ENCODE measurements around the gene CEBPG.

GRCh38 chr19:33377586-33378475, 4.3 kb downstream of the CEBPG start:
- no peak for TF ChIP-seq EZH2 (IDR thresholded peaks at IDR 0.05; ENCODE audit: borderline replicate concordance, low read length)
- TF ChIP-seq CTCF (conservative IDR thresholded peaks at IDR 0.05 in 1 of 2, IDR thresholded peaks at IDR 0.05 in 1 of 2; ENCODE audit: extremely low read depth in 1 of 2, insufficient read depth in 1 of 2, low read depth in 1 of 2, low read length in 2 of 2): no peak
